Adipocyte (in vitro differentiated cells): ENCODE measurements around the gene KCNC3.

Experiments
- DNase-seq: peaks from one replicate; pipeline ENCODE4 v3.0.0-alpha.2; 2015; ENCODE audit warnings: low read depth
- H3K27me3 ChIP-seq: replicated peaks from 2 replicates; pipeline ENCODE4 v1.7.0; 2013; ENCODE audit warnings: mild to moderate bottlenecking, low read length, moderate library complexity; ENCODE audit not compliant: control insufficient read depth, insufficient read depth
- H3K36me3 ChIP-seq: 2 replicates; pipeline ENCODE4 v1.7.0; 2013; ENCODE audit warnings: low read length, mild to moderate bottlenecking, moderate library complexity; ENCODE audit not compliant: control insufficient read depth, insufficient read depth, severe bottlenecking
- H3K4me1 ChIP-seq: 2 replicates; pipeline ENCODE4 v1.7.0; 2013; ENCODE audit warnings: mild to moderate bottlenecking, low read length, moderate library complexity; ENCODE audit not compliant: control insufficient read depth, insufficient read depth
- H3K4me3 ChIP-seq: 2 replicates; pipeline ENCODE4 v1.7.0; 2013; ENCODE audit warnings: mild to moderate bottlenecking, low read length, moderate library complexity
- H3K9ac ChIP-seq: 2 replicates; pipeline ENCODE4 v1.7.0; 2013; ENCODE audit warnings: mild to moderate bottlenecking, low read length, moderate library complexity
- H3K9me3 ChIP-seq: 2 replicates; pipeline ENCODE4 v1.7.0; 2013; ENCODE audit warnings: mild to moderate bottlenecking, low read length, moderate library complexity; ENCODE audit not compliant: control insufficient read depth

KCNC3 gene

GRCh38 chr19:50329146-50329925 is at the start of gene KCNC3:
TSS of gene KCNC3 (minus strand) at chr19:50329377. CDS start at chr19:50329082, 295 bp downstream.
- DNase-seq: peak; percentile 89
- H3K9ac ChIP-seq: peak within 1 kb of the TSS; percentile 42
- H3K36me3 ChIP-seq: no peaks in the 10 kb centered on the region
- peaks cover 42% of the 10 kb centered on the region for H3K27me3 ChIP-seq
- H3K9me3 ChIP-seq: no peaks in the 10 kb centered on the region
- peak within 1 kb of the TSS; percentile 47 for H3K4me3 ChIP-seq
- H3K4me1 ChIP-seq: peaks cover 13% of the 10 kb centered on the region

GRCh38 chr19:50378863-50379236 is 49.7 kb upstream of the KCNC3 start:
- Histone ChIP-seq H3K9ac (no peak overlapping the region), H3K36me3 (peaks cover 42% of the 10 kb centered on the region), H3K4me3 (no peak overlapping the region), H3K4me1 (peaks cover 19% of the 10 kb centered on the region), H3K27me3 (no peaks in the 10 kb centered on the region), H3K9me3 (no peaks in the 10 kb centered on the region)
- DNase-seq: no peak

GRCh38 chr19:50378169-50378862 is 49.1 kb upstream of the KCNC3 start:
- no peak overlapping the region for H3K4me3 ChIP-seq
- H3K27me3 ChIP-seq: no peaks in the 10 kb centered on the region
- H3K9ac ChIP-seq: no peak overlapping the region
- H3K36me3 ChIP-seq: peaks cover 42% of the 10 kb centered on the region
- H3K4me1 ChIP-seq: peaks cover 15% of the 10 kb centered on the region
- DNase-seq: no peak
- H3K9me3 ChIP-seq: no peaks in the 10 kb centered on the region

GRCh38 chr19:50377517-50377916 is 48.3 kb upstream of the KCNC3 start:
- Histone ChIP-seq H3K9ac (no peak overlapping the region), H3K4me3 (no peak overlapping the region), H3K4me1 (peaks cover 15% of the 10 kb centered on the region), H3K27me3 (no peaks in the 10 kb centered on the region), H3K36me3 (peaks cover 41% of the 10 kb centered on the region), H3K9me3 (no peaks in the 10 kb centered on the region)
- DNase-seq: no peak

GRCh38 chr19:50377051-50377461 is 47.9 kb upstream of the KCNC3 start:
- DNase-seq: peak; percentile 29
- Histone ChIP-seq H3K36me3 (peaks cover 38% of the 10 kb centered on the region), H3K4me3 (no peak overlapping the region), H3K4me1 (peaks cover 15% of the 10 kb centered on the region), H3K27me3 (no peaks in the 10 kb centered on the region), H3K9ac (no peak overlapping the region), H3K9me3 (no peaks in the 10 kb centered on the region)

GRCh38 chr19:50376166-50377050 is 47.2 kb upstream of the KCNC3 start, which contains the start of gene NR1H2:
TSS of gene NR1H2 (plus strand) at chr19:50376457. CDS start at chr19:50377606, 1,149 bp downstream.
- Histone ChIP-seq H3K36me3 (peaks cover 32% of the 10 kb centered on the region), H3K4me3 (peak within 1 kb of the TSS; percentile 98), H3K9ac (peak within 1 kb of the TSS; percentile 96), H3K27me3 (no peaks in the 10 kb centered on the region), H3K4me1 (peaks cover 15% of the 10 kb centered on the region), H3K9me3 (no peaks in the 10 kb centered on the region)
- peak; percentile 99 for DNase-seq

GRCh38 chr19:50371914-50372475 is 42.8 kb upstream of the KCNC3 start:
- Histone ChIP-seq H3K9me3 (no peaks in the 10 kb centered on the region), H3K4me3 (no peak overlapping the region), H3K27me3 (no peaks in the 10 kb centered on the region), H3K36me3 (no peaks in the 10 kb centered on the region), H3K4me1 (peaks cover 3% of the 10 kb centered on the region), H3K9ac (no peak overlapping the region)
- DNase-seq: no peak

GRCh38 chr19:50368649-50369570 is 39.7 kb upstream of the KCNC3 start:
- no peaks in the 10 kb centered on the region for H3K4me1 ChIP-seq
- H3K4me3 ChIP-seq: peak overlapping the region; percentile 93
- H3K9me3 ChIP-seq: no peaks in the 10 kb centered on the region
- H3K9ac ChIP-seq: peak overlapping the region; percentile 98
- no peaks in the 10 kb centered on the region for H3K36me3 ChIP-seq
- no peaks in the 10 kb centered on the region for H3K27me3 ChIP-seq
- DNase-seq: peak; percentile 90

- no peak within 1 kb of the TSS for H3K9ac ChIP-seq
- H3K4me1 ChIP-seq: no peaks in the 10 kb centered on the region
- no peak within 1 kb of the TSS for H3K4me3 ChIP-seq
- no peaks in the 10 kb centered on the region for H3K36me3 ChIP-seq
- no peaks in the 10 kb centered on the region for H3K27me3 ChIP-seq
- no peaks in the 10 kb centered on the region for H3K9me3 ChIP-seq
- no peak for DNase-seq
Measured at GRCh38 chr19:50365434-50366306, 36.5 kb upstream of the KCNC3 start, which contains the start of gene NAPSA. TSS of gene NAPSA (minus strand) at chr19:50365639. CDS start at chr19:50365621, 18 bp downstream.
